OCI-LY1 (cell line): Measurements from ENCODE around the gene LAG3.

Source experiments
- H2AFZ ChIP-seq: fragments of 200-600 bp; sonication (generic), shearing (Covaris generic); 2 replicates; pipeline ENCODE4 v1.6.0; 2014; ENCODE audit warnings: antibody characterized with exemption, mild to moderate bottlenecking, low read length
- H3F3A ChIP-seq: fragments of 200-600 bp; sonication (generic), shearing (Covaris generic); 2 replicates; pipeline ENCODE4 v1.6.0; 2014; ENCODE audit warnings: mild to moderate bottlenecking, antibody characterized with exemption, low read length, moderate library complexity; ENCODE audit not compliant: insufficient read depth
- H3K27ac ChIP-seq: fragments of 200-600 bp; sonication (generic); 2 replicates; pipeline ENCODE4 v1.5.1; 2014; ENCODE audit warnings: low read length, mixed run types, mild to moderate bottlenecking, low read depth; ENCODE audit not compliant: poor library complexity, severe bottlenecking
- H3K27me3 ChIP-seq: fragments of 200-600 bp; sonication (generic); 2 replicates; pipeline ENCODE4 v1.6.0; 2014; ENCODE audit warnings: antibody characterized with exemption, mild to moderate bottlenecking, low read length, moderate library complexity; ENCODE audit not compliant: insufficient read depth
- H3K36me3 ChIP-seq: fragments of 200-600 bp; sonication (generic); 2 replicates; pipeline ENCODE4 v1.6.1; 2014; ENCODE audit warnings: mild to moderate bottlenecking, antibody characterized with exemption, low read length, moderate library complexity, mixed read lengths; ENCODE audit not compliant: insufficient read depth
- H3K4me1 ChIP-seq: fragments of 200-600 bp; sonication (generic); 2 replicates; pipeline ENCODE4 v1.5.1; 2014; ENCODE audit warnings: mild to moderate bottlenecking, low read length, moderate library complexity; ENCODE audit not compliant: insufficient read depth, severe bottlenecking
- H3K4me2 ChIP-seq: fragments of 200-600 bp; sonication (generic), shearing (Covaris generic); 2 replicates; pipeline ENCODE4 v1.6.1; 2014; ENCODE audit warnings: low read length
- H3K4me3 ChIP-seq: fragments of 200-600 bp; sonication (generic); 2 replicates; pipeline ENCODE4 v1.5.1; 2014; ENCODE audit warnings: low read length, low read depth, mild to moderate bottlenecking, mixed read lengths; ENCODE audit not compliant: poor library complexity, severe bottlenecking
- H3K79me2 ChIP-seq: fragments of 200-600 bp; shearing (Covaris generic); 2 replicates; pipeline ENCODE4 v1.6.1; 2016; ENCODE audit warnings: mixed run types, low read length, mixed read lengths; ENCODE audit not compliant: insufficient read depth
- H3K9ac ChIP-seq: fragments of 200-600 bp; sonication (generic), shearing (Covaris generic); 2 replicates; pipeline ENCODE4 v1.6.1; 2014; ENCODE audit warnings: mild to moderate bottlenecking, low read length, mixed read lengths
- H3K9me2 ChIP-seq: fragments of 200-600 bp; sonication (generic), shearing (Covaris generic); 2 replicates; pipeline ENCODE4 v1.6.1; 2014; ENCODE audit warnings: low read depth, mild to moderate bottlenecking, low read length, mixed read lengths
- H3K9me3 ChIP-seq: fragments of 200-600 bp; shearing (Covaris generic); 2 replicates; pipeline ENCODE4 v1.6.1; 2014; ENCODE audit warnings: low read length, mixed read lengths
- H4K20me1 ChIP-seq: fragments of 200-600 bp; sonication (generic), shearing (Covaris generic); 2 replicates; pipeline ENCODE4 v1.6.0; 2016; ENCODE audit warnings: mild to moderate bottlenecking, low read length; ENCODE audit not compliant: insufficient read depth
- CTCF ChIP-seq: fragments of 200-600 bp; sonication (generic), shearing (Covaris generic); IDR thresholded peaks from 2 replicates; pipeline ENCODE4 v1.5.1; 2017; ENCODE audit warnings: mild to moderate bottlenecking, antibody characterized with exemption, low read length, moderate library complexity, mixed read lengths
- EZH2 ChIP-seq: fragments of 200-600 bp; sonication (generic), shearing (Covaris generic); IDR thresholded peaks from 2 replicates; pipeline ENCODE4 v1.8.0; 2017; ENCODE audit warnings: borderline replicate concordance, mixed run types, mild to moderate bottlenecking, antibody characterized with exemption, low read length, moderate library complexity, mixed read lengths

Gene LAG3

DNA sequence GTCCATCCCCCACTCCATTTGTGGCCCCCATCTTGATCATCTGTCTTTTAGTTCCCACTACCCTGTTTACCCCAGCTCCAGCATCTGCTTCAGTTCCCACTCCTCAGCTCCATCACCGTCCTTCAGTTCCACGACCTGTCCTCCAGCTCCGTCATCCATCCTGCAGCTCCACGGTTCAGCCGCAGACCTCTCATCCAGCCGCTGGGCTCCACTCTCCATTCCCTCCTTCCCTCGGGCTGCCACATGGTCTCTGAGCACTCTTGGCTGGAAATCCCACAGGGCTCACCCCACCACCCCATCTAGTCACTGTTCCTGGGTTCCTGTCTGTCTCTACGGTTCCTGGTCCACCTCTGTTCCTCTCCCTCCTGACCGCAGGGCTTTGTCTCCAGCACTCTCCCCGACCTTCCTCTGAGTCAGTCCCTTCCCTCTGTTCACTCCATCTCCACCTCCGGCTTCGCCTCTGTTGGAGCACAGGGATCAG lies 52.6 kb downstream of the LAG3 start:
- Histone ChIP-seq H3K36me3 (no peaks in the 10 kb centered on the region), H3K4me1 (peaks cover 6% of the 10 kb centered on the region), H3F3A (no peaks in the 10 kb centered on the region), H3K27me3 (peaks cover 5% of the 10 kb centered on the region; the same call in 1 of the 2 replicates), H3K4me2 (no peak overlapping the region), H3K9me3 (no peaks in the 10 kb centered on the region), H3K27ac (no peak overlapping the region), H3K79me2 (no peaks in the 10 kb centered on the region), H4K20me1 (no peaks in the 10 kb centered on the region), H3K4me3 (no peak overlapping the region), H3K9ac (no peak overlapping the region), H3K9me2 (no peaks in the 10 kb centered on the region), H2AFZ (no peak overlapping the region)
- TF ChIP-seq CTCF (no peak), EZH2 (no peak)

DNA sequence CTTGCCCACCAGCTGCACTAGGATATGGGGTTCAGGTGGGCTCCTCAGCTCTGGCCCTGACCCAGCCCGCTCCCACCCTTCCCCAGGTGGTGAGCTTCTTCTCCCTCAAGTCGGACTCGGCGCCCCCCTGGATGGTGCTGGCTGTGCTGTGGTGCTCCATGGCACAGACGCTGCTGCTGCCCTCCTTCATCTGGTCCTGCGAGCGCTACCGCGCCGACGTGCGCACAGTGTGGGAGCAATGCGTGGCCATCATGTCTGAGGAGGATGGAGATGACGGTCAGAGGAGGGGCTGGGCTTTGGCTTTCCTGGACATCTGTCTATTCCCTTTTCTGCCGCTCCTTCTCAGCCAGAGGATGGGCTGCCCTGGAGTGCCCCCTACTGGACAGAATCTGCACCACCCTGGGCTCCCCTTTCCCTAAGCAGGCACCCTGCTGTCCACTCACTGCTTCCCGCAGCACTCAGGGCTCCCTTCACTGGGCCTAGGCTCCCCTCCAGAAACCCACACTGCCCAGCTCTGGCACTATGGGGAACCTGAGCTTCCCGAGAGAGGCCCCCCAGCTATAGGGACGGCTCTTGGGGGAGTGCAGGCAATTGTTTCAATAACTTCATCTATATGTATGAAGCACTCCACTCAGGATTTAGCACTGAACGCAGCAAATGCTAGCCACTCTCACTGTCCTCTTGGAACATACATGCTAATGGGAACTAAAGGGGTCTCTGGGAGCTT lies 53.2 kb downstream of the LAG3 start:
- Histone ChIP-seq H3K4me2 (no peak overlapping the region), H3K9me3 (no peaks in the 10 kb centered on the region), H3K9me2 (no peaks in the 10 kb centered on the region), H3K4me1 (peaks cover 6% of the 10 kb centered on the region), H3K4me3 (no peak overlapping the region), H3K27me3 (peaks cover 5% of the 10 kb centered on the region; the same call in 1 of the 2 replicates), H3K36me3 (no peaks in the 10 kb centered on the region), H3K27ac (no peak overlapping the region), H3F3A (no peaks in the 10 kb centered on the region), H4K20me1 (no peaks in the 10 kb centered on the region), H3K9ac (no peak overlapping the region), H2AFZ (no peak overlapping the region), H3K79me2 (no peaks in the 10 kb centered on the region)
- TF ChIP-seq EZH2 (no peak), CTCF (peak; percentile 86)

DNA sequence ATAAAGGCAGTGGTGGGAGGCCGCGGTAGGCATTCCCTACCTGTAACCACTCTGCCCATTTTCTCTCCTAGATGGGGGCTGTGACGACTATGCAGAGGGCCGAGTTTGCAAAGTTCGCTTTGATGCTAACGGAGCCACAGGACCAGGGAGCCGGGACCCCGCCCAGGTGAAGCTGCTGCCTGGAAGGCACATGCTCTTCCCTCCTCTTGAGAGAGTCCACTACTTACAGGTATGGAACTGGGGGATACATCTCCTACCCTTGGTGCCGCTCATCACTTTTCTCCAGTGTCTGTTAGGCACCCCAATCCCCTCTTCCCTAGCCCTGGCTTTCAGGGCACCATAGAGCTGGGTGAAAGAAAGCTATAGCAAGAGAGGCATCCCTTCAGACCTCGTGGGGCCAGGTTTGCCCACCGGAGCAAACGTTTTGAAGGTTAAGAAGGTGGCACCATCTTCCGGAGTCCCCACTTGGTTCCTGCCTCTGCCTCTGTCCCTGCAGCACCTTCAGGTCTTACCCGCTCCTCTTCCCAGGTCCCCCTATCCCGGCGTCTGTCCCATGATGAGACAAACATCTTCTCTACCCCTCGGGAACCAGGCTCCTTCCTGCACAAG lies 53.9 kb downstream of the LAG3 start:
- Histone ChIP-seq H3K9me3 (no peaks in the 10 kb centered on the region), H4K20me1 (no peaks in the 10 kb centered on the region), H3K27me3 (peaks cover 5% of the 10 kb centered on the region; the same call in 1 of the 2 replicates), H3K9me2 (no peaks in the 10 kb centered on the region), H3K79me2 (no peaks in the 10 kb centered on the region), H3K4me2 (no peak overlapping the region), H3K9ac (no peak overlapping the region), H3K4me3 (no peak overlapping the region), H3F3A (no peaks in the 10 kb centered on the region), H2AFZ (no peak overlapping the region), H3K27ac (no peak overlapping the region), H3K36me3 (no peaks in the 10 kb centered on the region), H3K4me1 (peaks cover 6% of the 10 kb centered on the region)
- TF ChIP-seq CTCF (no peak), EZH2 (no peak)
